IMR-90 (cell line): ENCODE results near the gene PHAX. TPM values are rescaled to one million over a fixed set of nuclear protein-coding genes. Genes with fewer than 3 reads are reported as not detected.

Experiments
- ATAC-seq: fragments of 200-7000 bp; cut with Tn5 transposase; 2 replicates; pipeline ENCODE4 v1.9.1; 2020; ENCODE audit warnings: low read depth, mild to moderate bottlenecking, moderate library complexity
- BruUV-seq: library from RNA; stranded (reverse); fragments of 400-500 nt; replicated peaks from 2 replicates; lab custom pipeline; 2021; lab: Mats Ljungman, UMichigan
- CTCF ChIA-PET: fragments of 300-600 bp; formaldehyde crosslinking; extraction: SDS; loops from one replicate; lab custom pipeline; 2021; ENCODE audit warnings: antibody characterized with exemption; lab: Yijun Ruan, JAX
- POLR2A ChIA-PET: fragments of 300-600 bp; sonication (Branson Sonifier 250); formaldehyde crosslinking; loops from one replicate; lab custom pipeline; 2022; ENCODE audit warnings: antibody characterized with exemption; ENCODE audit not compliant: unreplicated experiment; lab: Charles Lee
- DNase-seq: peaks from one replicate; pipeline ENCODE4 v3.0.0; 2013
- H2AFZ ChIP-seq: replicated peaks from 2 replicates; pipeline ENCODE3; 2013; ENCODE audit warnings: low read length, mild to moderate bottlenecking; ENCODE audit not compliant: poor library complexity
- H2AK5ac ChIP-seq: 2 replicates; pipeline ENCODE4 v1.6.1; 2013; ENCODE audit warnings: low read depth, low read length, inconsistent platforms
- H2AK9ac ChIP-seq: replicated peaks from 2 replicates; pipeline ENCODE3; 2013; ENCODE audit warnings: mild to moderate bottlenecking, low read depth, low read length, moderate library complexity; ENCODE audit not compliant: poor library complexity
- H2BK120ac ChIP-seq: 2 replicates; pipeline ENCODE4 v1.6.1; 2013; ENCODE audit warnings: low read depth, low read length, inconsistent platforms
- H2BK15ac ChIP-seq: 3 replicates; pipeline ENCODE4 v1.6.1; 2013; ENCODE audit warnings: low read depth, low read length, inconsistent platforms
- H2BK20ac ChIP-seq: 2 replicates; pipeline ENCODE4 v1.6.1; 2013; ENCODE audit warnings: low read depth, mild to moderate bottlenecking, inconsistent platforms, low read length, moderate library complexity
- H2BK5ac ChIP-seq: 2 replicates; pipeline ENCODE4 v1.6.1; 2013; ENCODE audit warnings: mild to moderate bottlenecking, low read depth, low read length, inconsistent platforms; ENCODE audit not compliant: poor library complexity, severe bottlenecking
- H3K14ac ChIP-seq: replicated peaks from 2 replicates; pipeline ENCODE4 v1.6.1; 2013; ENCODE audit warnings: low read depth, low read length, inconsistent platforms
- H3K18ac ChIP-seq: 2 replicates; pipeline ENCODE4 v1.6.1; 2013; ENCODE audit warnings: low read depth, low read length, control low read depth
- H3K23ac ChIP-seq: 2 replicates; pipeline ENCODE4 v1.6.1; 2013; ENCODE audit warnings: low read depth, low read length, inconsistent platforms
- H3K27ac ChIP-seq: 2 replicates; pipeline ENCODE4 v1.5.1; 2013; ENCODE audit warnings: mild to moderate bottlenecking, control low read depth, low read length; ENCODE audit not compliant: insufficient read depth
- H3K27me3 ChIP-seq: 2 replicates; pipeline ENCODE4 v1.6.1; 2013; ENCODE audit warnings: low read length; ENCODE audit not compliant: control insufficient read depth, insufficient read depth
- H3K36me3 ChIP-seq: 2 replicates; pipeline ENCODE4 v1.6.1; 2013; ENCODE audit warnings: low read length, mixed read lengths; ENCODE audit not compliant: control insufficient read depth, insufficient read depth
- H3K4ac ChIP-seq: 2 replicates; pipeline ENCODE4 v1.6.1; 2013; ENCODE audit warnings: low read depth, low read length, inconsistent platforms
- H3K4me1 ChIP-seq: 2 replicates; pipeline ENCODE4 v1.6.1; 2013; ENCODE audit warnings: low read length, mixed read lengths; ENCODE audit not compliant: control insufficient read depth, insufficient read depth
- H3K4me2 ChIP-seq: 2 replicates; pipeline ENCODE4 v1.6.1; 2013; ENCODE audit warnings: low read depth, mild to moderate bottlenecking, control low read depth, low read length, moderate library complexity
- H3K4me3 ChIP-seq: 2 replicates; pipeline ENCODE4 v1.5.1; 2013; ENCODE audit warnings: low read depth, mild to moderate bottlenecking, control low read depth, low read length, moderate library complexity; ENCODE audit not compliant: insufficient read depth
- H3K56ac ChIP-seq: 2 replicates; pipeline ENCODE4 v1.6.1; 2013; ENCODE audit warnings: low read length, inconsistent platforms; ENCODE audit not compliant: insufficient read depth; ENCODE audit errors: extremely low read depth
- H3K79me1 ChIP-seq, 2 experiments: 2 replicates each; pipeline ENCODE4 v1.6.1; 2013; ENCODE audit warnings: low read length in 2 of 2, inconsistent platforms in 1 of 2, low read depth in 1 of 2
- H3K9ac ChIP-seq: 2 replicates; pipeline ENCODE4 v1.6.1; 2013; ENCODE audit warnings: low read depth, low read length, control low read depth
- H3K9me1 ChIP-seq: 2 replicates; pipeline ENCODE4 v1.6.1; 2013; ENCODE audit warnings: low read length, inconsistent platforms; ENCODE audit not compliant: insufficient read depth
- H3K9me3 ChIP-seq: 2 replicates; pipeline ENCODE4 v1.6.1; 2013; ENCODE audit warnings: low read length; ENCODE audit not compliant: control insufficient read depth, insufficient read depth
- H4K20me1 ChIP-seq: 2 replicates; pipeline ENCODE4 v1.6.1; 2013; ENCODE audit warnings: low read length, inconsistent platforms; ENCODE audit not compliant: insufficient read depth
- H4K5ac ChIP-seq: 2 replicates; pipeline ENCODE4 v1.6.1; 2013; ENCODE audit warnings: mild to moderate bottlenecking, low read depth, low read length, control low read depth
- H4K8ac ChIP-seq, 2 experiments: 2 replicates each; pipeline ENCODE4 v1.6.1; 2013; ENCODE audit warnings: low read depth in 2 of 2, low read length in 2 of 2, control low read depth in 1 of 2, inconsistent platforms in 1 of 2
- H4K91ac ChIP-seq: 2 replicates; pipeline ENCODE4 v1.6.1; 2013; ENCODE audit warnings: low read depth, low read length, inconsistent platforms; ENCODE audit not compliant: insufficient read depth
- BHLHE40 ChIP-seq: fragments of 150-350 bp; IDR thresholded peaks from 2 replicates; pipeline ENCODE4 v1.6.1; 2016; ENCODE audit warnings: mild to moderate bottlenecking, low read depth, low read length
- CEBPB ChIP-seq: IDR thresholded peaks from 2 replicates; pipeline ENCODE4 v1.6.1; 2012; ENCODE audit warnings: low read depth, low read length, improper control_type of control experiment
- CHD1 ChIP-seq: IDR thresholded peaks from 2 replicates; pipeline ENCODE4 v1.6.1; 2012; ENCODE audit warnings: low read depth, low read length, improper control_type of control experiment
- ELK1 ChIP-seq: fragments of 150-350 bp; IDR thresholded peaks from 2 replicates; pipeline ENCODE4 v1.6.1; 2016; ENCODE audit warnings: low read depth, mild to moderate bottlenecking, low read length, moderate library complexity, borderline replicate concordance
- FOS ChIP-seq: fragments of 150-350 bp; IDR thresholded peaks from 2 replicates; pipeline ENCODE4 v1.6.1; 2016; ENCODE audit warnings: low read depth, low read length
- MXI1 ChIP-seq: IDR thresholded peaks from 2 replicates; pipeline ENCODE4 v1.6.1; 2012; ENCODE audit warnings: low read depth, mild to moderate bottlenecking, low read length, moderate library complexity, borderline replicate concordance
- RAD21 ChIP-seq: IDR thresholded peaks from 2 replicates; pipeline ENCODE4 v1.6.1; 2012; ENCODE audit warnings: low read length, improper control_type of control experiment
- SMC3 ChIP-seq: fragments of 150-350 bp; IDR thresholded peaks from 2 replicates; pipeline ENCODE4 v1.6.1; 2016; ENCODE audit warnings: low read depth, mild to moderate bottlenecking, antibody characterized with exemption, low read length, moderate library complexity
- whole genome bisulfite sequencing, 2 experiments: methylation state at CpG; one replicate each; pipeline versions ENCODE4 v1.1.5 to v1.1.7; 2013; ENCODE audit warnings: missing lambda C conversion rate in 2 of 2; ENCODE audit not compliant: insufficient read length in 1 of 2; ENCODE audit errors: extremely low coverage in 2 of 2; 5-methylcytosine and 5-hydroxymethylcytosine counted together
- dilution Hi-C: fragments of 300-500 bp; cut with HindIII; formaldehyde crosslinking; loops from one replicate; pipeline ENCODE4 v1.14.3; 2018; ENCODE audit warnings: low sequenced_read_pairs; ENCODE audit not compliant: unreplicated experiment
- in situ Hi-C: fragments of 300-500 bp; cut with MboI; formaldehyde crosslinking; loops from 3 replicates; pipeline ENCODE4 v1.14.3; 2019; ENCODE audit warnings: low sequenced_read_pairs, inconsistent platforms, mixed read lengths
- intact Hi-C: fragments of 100-400 bp; cut with micrococcal nuclease; formaldehyde crosslinking; loops from 2 replicates; pipeline ENCODE4 v1.10.0; 2022
- polyA plus RNA-seq, 3 experiments: library from polyadenylated mRNA; depleted of rRNA; stranded (reverse); fragments of >200 nt; gene quantifications; 2 replicates each; pipeline ENCODE4 v1.2.3, GENCODE V29; 2012; ENCODE audit warnings: low replicate concordance in 1 of 3
- total RNA-seq: library from RNA; depleted of rRNA; stranded (reverse); fragments of >200 nt; gene quantifications from 2 replicates; pipeline ENCODE4 v1.2.3, GENCODE V29; 2012
- TF ChIP-seq, protein P1 (sequence below): conservative IDR thresholded peaks from 2 replicates; pipeline ENCODE4 v1.5.1; 2012; ENCODE audit warnings: mild to moderate bottlenecking, low read depth, low read length, improper control_type of control experiment

Gene PHAX
- total and polyA plus RNA-seq, 2 of the 4 experiments (the other 2 are of a cell fraction): 32.5 to 46.4 TPM

DNA sequence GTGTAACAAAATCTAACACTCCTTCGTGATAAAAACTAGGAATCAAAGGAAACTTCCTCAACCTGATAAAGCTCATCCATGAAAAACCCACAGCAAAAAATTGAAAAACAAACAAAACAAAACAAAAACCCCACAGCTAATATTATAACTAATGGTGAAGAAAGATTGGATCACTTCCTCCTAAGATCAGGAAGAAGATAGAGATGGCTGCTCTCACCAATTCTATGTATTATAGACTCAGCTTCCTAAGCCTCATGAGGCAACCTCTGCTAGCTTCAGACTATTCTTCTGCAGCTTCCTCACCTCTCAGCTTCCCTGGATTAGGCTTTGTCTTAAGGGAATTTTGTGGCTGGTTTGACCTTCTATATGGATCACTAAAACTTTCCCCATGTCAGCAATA lies 40.1 kb downstream of the PHAX start:
- H3K36me3 ChIP-seq: no peaks in the 10 kb centered on the region
- H2BK15ac ChIP-seq: no peak overlapping the region
- no peak overlapping the region for H4K5ac ChIP-seq
- H2AFZ ChIP-seq: no peak overlapping the region
- H3K14ac ChIP-seq: no peak overlapping the region
- H3K4me1 ChIP-seq: no peaks in the 10 kb centered on the region
- H3K27ac ChIP-seq: no peak overlapping the region
- no peak for TF ChIP-seq RAD21
- TF ChIP-seq, protein P1, sequence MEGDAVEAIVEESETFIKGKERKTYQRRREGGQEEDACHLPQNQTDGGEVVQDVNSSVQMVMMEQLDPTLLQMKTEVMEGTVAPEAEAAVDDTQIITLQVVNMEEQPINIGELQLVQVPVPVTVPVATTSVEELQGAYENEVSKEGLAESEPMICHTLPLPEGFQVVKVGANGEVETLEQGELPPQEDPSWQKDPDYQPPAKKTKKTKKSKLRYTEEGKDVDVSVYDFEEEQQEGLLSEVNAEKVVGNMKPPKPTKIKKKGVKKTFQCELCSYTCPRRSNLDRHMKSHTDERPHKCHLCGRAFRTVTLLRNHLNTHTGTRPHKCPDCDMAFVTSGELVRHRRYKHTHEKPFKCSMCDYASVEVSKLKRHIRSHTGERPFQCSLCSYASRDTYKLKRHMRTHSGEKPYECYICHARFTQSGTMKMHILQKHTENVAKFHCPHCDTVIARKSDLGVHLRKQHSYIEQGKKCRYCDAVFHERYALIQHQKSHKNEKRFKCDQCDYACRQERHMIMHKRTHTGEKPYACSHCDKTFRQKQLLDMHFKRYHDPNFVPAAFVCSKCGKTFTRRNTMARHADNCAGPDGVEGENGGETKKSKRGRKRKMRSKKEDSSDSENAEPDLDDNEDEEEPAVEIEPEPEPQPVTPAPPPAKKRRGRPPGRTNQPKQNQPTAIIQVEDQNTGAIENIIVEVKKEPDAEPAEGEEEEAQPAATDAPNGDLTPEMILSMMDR: no peak
- TF ChIP-seq FOS: no peak
- TF ChIP-seq BHLHE40: no peak
- no peak for TF ChIP-seq ELK1
- TF ChIP-seq SMC3: no peak
- TF ChIP-seq CHD1: no peak
- no peak for TF ChIP-seq CEBPB
- no peak for TF ChIP-seq MXI1
- H3K9ac ChIP-seq: no peak overlapping the region
- no TSS peak for BruUV-seq
- no peak overlapping the region for H2AK9ac ChIP-seq
- DNase-seq (no peak), ATAC-seq (no peak)
- intact Hi-C loops: no loop called here
- H3K56ac ChIP-seq: no peak overlapping the region
- no peak overlapping the region for H2AK5ac ChIP-seq
- no peak overlapping the region for H2BK120ac ChIP-seq
- no peak overlapping the region for H2BK20ac ChIP-seq
- H3K4me2 ChIP-seq: no peak overlapping the region
- dilution Hi-C loops: no loop called here
- H3K4ac ChIP-seq: no peak overlapping the region
- H3K79me1 ChIP-seq: no peaks in the 10 kb centered on the region
- POLR2A ChIA-PET: no interaction called here
- no peak overlapping the region for H3K4me3 ChIP-seq
- no peak overlapping the region for H3K18ac ChIP-seq
- no peak overlapping the region for H2BK5ac ChIP-seq
- WGBS, 2 experiments: 100% methylated on average over 1 of the region's 1 CpG; no CpG with 5 or more reads in 1 of the 2 experiments
- H4K91ac ChIP-seq: no peak overlapping the region
- in situ Hi-C loops: no loop called here
- no peaks in the 10 kb centered on the region for H3K9me1 ChIP-seq
- no peaks in the 10 kb centered on the region for H3K27me3 ChIP-seq
- H4K8ac ChIP-seq: no peak overlapping the region
- peaks cover 2% of the 10 kb centered on the region; the same call in 1 of the 2 replicates for H3K9me3 ChIP-seq
- CTCF ChIA-PET: no interaction called here
- no peak overlapping the region for H3K23ac ChIP-seq
- no peaks in the 10 kb centered on the region for H4K20me1 ChIP-seq
